Retinal pigment epithelial cell (primary cell): ENCODE measurements around the gene MTCL1.

Experiments
- DNase-seq: peaks from one replicate; pipeline ENCODE4 v3.0.0-alpha.2; 2010; ENCODE audit warnings: low read depth
- H3K4me3 ChIP-seq: 2 replicates; pipeline ENCODE4 v1.5.1; 2011; ENCODE audit warnings: mild to moderate bottlenecking, low read length, control low read depth, moderate library complexity
- TF ChIP-seq, protein P1 (sequence below): conservative IDR thresholded peaks from 2 replicates; pipeline ENCODE4 v1.5.1; 2011; ENCODE audit warnings: low read depth, low read length, control low read depth, inconsistent platforms

Gene MTCL1

DNA sequence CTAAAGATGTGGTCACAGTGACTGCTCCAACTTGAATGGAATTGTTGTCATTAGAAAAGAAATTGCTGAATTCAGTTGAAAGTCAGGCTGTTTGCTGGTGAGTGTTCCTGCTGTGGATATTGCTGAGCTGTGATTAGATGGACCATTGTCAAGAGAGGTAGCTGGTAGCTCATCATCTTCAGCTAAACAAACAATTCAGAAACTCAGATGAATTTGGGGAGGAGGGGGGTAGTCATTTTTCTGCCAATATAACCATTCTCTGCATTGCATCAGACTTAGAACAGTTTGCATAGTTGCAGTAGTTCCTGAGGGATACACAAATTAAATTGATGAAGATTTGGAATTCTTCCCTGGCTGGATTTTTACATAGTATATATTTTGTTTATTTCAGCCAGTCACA, 108.3 kb downstream of the MTCL1 start:
- TF ChIP-seq, protein P1, sequence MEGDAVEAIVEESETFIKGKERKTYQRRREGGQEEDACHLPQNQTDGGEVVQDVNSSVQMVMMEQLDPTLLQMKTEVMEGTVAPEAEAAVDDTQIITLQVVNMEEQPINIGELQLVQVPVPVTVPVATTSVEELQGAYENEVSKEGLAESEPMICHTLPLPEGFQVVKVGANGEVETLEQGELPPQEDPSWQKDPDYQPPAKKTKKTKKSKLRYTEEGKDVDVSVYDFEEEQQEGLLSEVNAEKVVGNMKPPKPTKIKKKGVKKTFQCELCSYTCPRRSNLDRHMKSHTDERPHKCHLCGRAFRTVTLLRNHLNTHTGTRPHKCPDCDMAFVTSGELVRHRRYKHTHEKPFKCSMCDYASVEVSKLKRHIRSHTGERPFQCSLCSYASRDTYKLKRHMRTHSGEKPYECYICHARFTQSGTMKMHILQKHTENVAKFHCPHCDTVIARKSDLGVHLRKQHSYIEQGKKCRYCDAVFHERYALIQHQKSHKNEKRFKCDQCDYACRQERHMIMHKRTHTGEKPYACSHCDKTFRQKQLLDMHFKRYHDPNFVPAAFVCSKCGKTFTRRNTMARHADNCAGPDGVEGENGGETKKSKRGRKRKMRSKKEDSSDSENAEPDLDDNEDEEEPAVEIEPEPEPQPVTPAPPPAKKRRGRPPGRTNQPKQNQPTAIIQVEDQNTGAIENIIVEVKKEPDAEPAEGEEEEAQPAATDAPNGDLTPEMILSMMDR = no peak

GRCh38 chr18:8814206-8814605, 108.8 kb downstream of the MTCL1 start:
- TF ChIP-seq, protein P1 = no peak
- DNase-seq = no peak
- H3K4me3 ChIP-seq = no peak overlapping the region

More for the DNA sequence above, 108.3 kb downstream of the MTCL1 start:
- no peak overlapping the region for H3K4me3 ChIP-seq
- DNase-seq = no peak

GRCh38 chr18:8816220-8816619, 110.9 kb downstream of the MTCL1 start:
- TF ChIP-seq, protein P1 = no peak
- H3K4me3 ChIP-seq = no peak overlapping the region
- DNase-seq = no peak

GRCh38 chr18:8816816-8817215, 111.5 kb downstream of the MTCL1 start:
- DNase-seq = no peak

GRCh38 chr18:8818982-8819381, 113.6 kb downstream of the MTCL1 start:
- no peak for DNase-seq
- H3K4me3 ChIP-seq = no peak overlapping the region
- TF ChIP-seq, protein P1 = no peak

More at GRCh38 chr18:8816816-8817215, 111.5 kb downstream of the MTCL1 start:
- H3K4me3 ChIP-seq = no peak overlapping the region
- TF ChIP-seq, protein P1 = no peak

- TF ChIP-seq, protein P1 = no peak
- no peak for DNase-seq
- H3K4me3 ChIP-seq = no peak overlapping the region
Observed at GRCh38 chr18:8820396-8821082, 115.2 kb downstream of the MTCL1 start.

DNA sequence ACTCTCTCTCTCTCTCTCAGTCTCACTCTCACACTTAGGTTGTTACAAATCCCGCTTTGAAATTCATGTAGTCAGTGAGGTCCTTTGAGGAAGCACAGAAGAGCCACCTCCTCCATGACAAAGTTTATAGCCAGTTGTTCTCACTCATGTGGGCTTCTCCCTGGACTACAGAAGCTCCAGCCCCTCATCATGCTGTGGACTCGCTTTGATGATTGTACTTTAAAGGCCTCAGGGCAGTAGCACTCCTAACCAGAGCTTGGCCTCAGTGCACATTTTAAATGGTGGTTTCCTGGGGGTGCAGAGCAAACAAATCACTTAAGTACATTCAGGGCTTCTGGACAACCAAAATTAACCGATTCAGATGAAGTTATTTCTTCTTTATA, 115.7 kb downstream of the MTCL1 start:
- no peak for DNase-seq

More for the DNA sequence above, 115.7 kb downstream of the MTCL1 start:
- TF ChIP-seq, protein P1 = no peak
- no peak overlapping the region for H3K4me3 ChIP-seq
